ENCODE results near the gene COPZ2. TPM values are rescaled to one million over a fixed set of nuclear protein-coding genes. Genes with fewer than 3 reads are reported as not detected.
"Not testable (repeated sequence)": the region's sequence is repeated elsewhere in the genome, so short reads cannot be mapped to it uniquely, and the experiment has no call there.

The COPZ2 gene
- total RNA-seq, 1 donor from 2014 or later, result 64.4 TPM

DNA sequence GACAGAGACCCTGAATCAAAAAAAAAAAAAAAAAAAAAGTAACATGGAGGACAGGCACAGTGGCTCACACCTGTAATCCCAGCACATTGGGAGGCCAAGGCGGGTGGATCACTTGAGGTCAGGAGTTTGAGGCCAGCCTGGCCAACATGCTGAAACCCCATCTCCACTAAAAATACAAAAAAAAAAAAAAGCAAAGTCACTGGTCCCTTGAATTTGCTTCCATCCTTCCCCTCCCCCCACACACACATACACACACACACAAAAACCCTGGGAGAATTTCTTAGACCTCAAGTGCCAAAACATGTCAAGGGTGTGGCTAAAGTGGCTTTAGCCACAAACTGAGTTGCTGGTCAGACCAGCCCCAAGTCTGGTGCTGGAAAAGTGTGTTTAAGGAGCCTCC is 49.2 kb downstream of the COPZ2 start:
- not testable (repeated sequence) for DNase-seq (ENCODE audit: low spot score)

DNA sequence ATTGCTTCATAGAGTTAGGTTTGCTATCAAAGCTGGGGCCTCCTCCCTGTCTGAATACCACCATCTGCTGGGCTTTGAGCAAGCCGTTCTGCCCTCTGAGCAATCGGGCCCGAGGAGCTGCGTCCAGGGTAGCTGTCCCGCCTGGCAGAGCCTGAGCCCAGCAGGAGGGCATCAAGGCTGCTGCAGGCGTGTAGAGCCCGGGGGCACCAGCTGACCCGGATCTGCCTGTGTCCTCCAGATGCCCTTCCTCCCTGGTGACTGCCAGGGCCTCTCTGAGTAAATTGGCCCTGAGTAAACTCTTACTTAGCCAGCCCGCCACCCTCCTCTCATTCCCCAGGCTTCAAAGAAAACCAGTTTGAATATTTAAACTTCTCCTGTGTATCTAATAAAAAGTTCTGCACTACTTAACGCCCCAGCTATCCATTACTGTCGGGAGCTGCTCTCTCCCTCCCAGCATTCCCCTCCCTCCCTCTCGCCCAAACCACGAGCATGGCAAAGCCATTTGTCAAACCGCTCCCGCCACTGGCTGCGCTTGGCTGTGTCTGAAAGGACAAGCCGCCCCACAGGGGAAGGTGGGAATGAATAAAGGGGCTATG is 50.3 kb downstream of the COPZ2 start:
- no peak for DNase-seq (ENCODE audit: low spot score)

DNA sequence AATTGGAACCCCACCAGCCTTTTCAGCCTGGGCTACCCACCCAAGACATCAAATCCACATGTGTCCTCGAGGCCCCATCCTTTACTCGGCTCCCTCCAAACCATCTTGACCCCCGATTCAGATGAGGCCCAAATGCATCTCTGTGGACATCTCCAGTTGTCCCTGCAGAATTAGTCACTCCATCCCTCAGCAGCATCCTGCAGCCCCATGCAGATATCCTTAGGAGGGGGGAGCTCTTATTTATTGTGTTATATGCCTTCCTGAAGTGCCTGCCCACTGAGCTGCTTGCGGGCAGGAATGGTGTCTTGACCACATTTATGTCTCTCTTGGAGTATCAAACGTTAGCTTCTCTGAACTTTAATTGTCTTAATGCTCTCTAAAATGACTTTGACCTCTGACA is 51.1 kb downstream of the COPZ2 start:
- DNase-seq (ENCODE audit: low spot score), result no peak

DNA sequence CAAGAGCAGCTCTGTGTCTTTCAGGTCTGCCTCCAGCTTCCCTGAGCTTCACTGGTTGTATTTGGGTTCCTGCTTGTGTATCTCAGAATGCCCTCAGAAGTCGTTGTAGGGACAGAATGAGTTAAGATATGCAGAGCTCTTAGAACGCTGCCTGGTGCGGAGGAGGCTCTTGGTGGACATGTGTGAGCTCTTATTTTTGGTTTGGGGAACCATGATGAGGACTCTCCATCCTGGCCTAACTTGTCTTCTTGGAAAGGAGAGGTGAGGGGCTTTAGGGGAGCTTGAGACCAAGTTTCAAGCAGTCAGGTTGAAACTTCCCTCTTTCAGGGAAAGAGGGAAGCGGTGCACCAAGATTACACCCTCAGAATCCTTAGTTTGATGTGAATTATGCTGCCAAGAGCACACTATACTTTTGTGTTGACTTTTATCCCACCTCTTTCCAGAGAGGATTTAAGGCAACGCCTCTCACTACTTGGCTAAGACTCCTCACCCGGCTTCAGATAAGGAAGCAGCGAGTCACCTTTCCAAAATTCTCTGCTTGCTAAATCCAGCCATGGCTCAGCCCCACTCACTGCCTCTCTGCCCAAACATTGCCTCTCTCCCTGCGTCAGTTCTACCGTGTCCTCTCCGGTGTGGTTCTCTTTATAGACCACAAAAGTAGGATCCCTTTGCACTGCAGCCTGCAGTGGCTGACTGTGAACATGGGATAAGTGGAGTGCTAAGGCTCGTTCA is 53.9 kb downstream of the COPZ2 start:
- DNase-seq (ENCODE audit: low spot score), result no peak

DNA sequence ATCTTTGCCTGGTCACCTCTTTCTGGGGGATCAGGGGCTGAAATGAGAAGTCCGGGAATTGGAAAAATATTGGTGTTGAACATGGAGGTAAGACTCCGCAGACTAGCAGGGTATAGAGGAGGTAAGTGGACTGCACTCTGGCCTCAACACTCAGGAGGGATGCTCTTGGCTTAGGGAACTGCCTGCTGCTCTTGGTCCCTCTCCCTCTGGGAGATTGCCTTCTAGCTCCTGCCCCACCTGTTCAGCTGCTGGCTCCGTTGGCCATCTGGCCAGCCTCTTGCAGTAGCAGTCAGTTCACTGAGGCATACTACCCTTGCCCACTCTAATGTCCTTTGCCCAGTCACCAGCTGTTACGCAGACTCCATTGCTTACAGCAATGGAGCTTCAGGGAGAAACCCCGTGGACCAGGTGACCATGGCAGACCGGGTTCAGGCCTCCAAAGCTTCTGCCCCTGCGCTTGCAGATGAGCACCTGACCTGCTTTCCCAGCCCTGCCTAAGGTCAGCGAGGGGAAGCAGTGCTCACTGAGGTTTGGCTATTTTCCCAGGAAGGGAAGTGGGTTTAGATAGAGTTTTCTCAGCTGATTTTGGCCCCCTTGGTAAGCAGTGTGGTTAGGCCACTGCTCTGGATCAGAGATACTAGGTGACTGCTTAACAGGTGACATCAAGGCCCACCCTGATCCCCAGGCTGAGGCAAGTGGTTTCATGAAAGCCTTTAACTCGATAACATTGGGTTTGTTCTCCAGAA is 54.8 kb downstream of the COPZ2 start:
- no peak for DNase-seq (ENCODE audit: low spot score)

DNA sequence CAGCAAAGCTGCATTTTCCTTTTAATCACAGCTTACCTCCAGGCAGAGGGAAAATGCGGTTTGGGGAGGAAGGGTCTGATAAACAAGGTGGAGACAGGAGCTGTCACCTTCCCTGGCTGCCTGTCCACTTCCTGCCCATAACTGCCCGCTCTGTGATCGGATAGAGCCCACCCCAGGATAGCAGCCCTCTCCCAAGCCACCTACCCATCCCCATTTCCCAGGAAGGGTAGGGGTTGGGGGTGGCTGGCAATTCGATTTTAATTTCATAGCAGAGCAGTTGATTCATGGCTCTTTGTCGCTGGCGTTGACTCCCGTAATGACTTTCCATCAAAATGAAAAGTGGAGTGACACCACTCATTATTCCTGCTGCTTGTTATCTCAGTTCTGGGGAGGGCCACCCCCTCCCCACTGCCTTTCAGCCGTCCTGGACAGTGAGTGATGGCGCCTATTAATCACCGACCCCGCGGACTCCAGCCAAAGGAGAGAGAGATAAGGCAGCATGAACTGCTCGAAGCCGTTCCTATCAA is 55.4 kb downstream of the COPZ2 start:
- DNase-seq (ENCODE audit: low spot score), result no peak

DNA sequence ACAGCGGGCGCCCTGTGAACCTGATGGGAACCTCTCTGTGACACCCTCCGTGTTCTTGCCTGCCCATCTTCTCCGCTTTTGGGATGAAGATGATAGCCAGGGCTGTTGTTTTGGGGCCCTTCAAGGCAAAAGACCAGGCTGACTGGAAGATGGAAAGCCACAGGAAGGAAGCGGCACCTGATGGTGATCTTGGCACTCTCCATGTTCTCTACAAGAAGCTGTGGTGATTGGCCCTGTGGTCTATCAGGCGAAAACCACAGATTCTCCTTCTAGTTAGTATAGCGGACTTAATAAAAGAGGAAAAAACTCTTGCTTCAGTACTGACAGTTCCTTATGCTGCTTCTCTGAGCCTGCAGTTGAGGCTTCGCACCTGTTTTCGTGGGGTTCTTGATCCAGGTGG is 56.1 kb downstream of the COPZ2 start:
- no peak for DNase-seq (ENCODE audit: low spot score)

DNA sequence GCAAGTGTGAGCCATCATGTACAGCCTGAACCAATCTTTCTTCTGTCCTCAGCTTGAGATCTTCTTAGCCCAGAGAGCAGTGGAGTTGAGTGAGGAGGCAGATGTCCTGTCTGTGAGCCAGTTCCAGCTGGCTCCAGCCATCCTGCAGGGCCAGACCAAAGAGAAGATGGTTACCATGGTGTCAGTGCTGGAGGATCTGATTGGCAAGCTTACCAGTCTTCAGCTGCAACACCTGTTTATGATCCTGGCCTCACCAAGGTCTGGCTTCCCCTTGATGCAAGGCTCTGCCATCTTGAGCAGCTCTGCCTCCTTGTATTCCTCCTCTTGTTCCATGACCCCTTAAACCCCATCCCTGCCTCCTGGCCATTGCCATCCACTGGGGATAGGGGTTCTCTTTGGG is 57.1 kb downstream of the COPZ2 start:
- DNase-seq (ENCODE audit: low spot score), result no peak

DNA sequence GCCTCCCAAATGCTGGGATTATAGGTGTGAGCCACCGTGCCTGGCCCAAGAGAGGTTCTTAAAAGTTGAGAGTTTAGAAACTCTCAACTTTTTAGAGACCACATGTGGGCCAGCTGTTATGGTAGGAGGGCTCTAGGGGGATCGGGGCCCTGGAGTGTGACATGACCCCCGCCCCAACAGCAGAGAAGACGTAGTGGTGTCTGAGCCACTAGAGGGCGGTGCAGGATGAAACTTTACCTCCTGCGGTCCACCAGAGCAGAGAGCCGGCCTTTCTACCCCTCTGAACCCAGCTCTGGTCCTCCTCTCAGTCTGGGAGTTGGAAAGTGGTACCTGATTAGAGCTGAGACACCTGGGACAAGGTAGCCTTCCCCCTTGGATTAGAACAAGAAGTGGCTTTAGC is 59.3 kb downstream of the COPZ2 start:
- DNase-seq (ENCODE audit: low spot score), result no peak

Small RNAs within 50 kb of the gene (microRNA-seq; reads per million reads assigned to microRNA genes)
- 563 reads per million, percentile 71 among the genes with 10 or more reads in this experiment for gene MIR152 (ENCODE audit: borderline number of aligned reads)

Other genes with a start within 250 kb of the COPZ2 start
- gene OSBPL7, start 216.0 kb downstream of the COPZ2 start, total RNA-seq, result 5.1 TPM
- gene MRPL10, start 206.3 kb downstream of the COPZ2 start, total RNA-seq, result 33.5 TPM
- gene LRRC46, start 206.1 kb downstream of the COPZ2 start, total RNA-seq, result not detected
- gene SCRN2, start 196.5 kb downstream of the COPZ2 start, total RNA-seq, result 70.6 TPM
- 1.9 TPM for gene SP6, start 186.6 kb downstream of the COPZ2 start, total RNA-seq
- 12.7 TPM for gene SP2, start 141.6 kb downstream of the COPZ2 start, total RNA-seq
- 28.2 TPM for gene PNPO, start 96.2 kb downstream of the COPZ2 start, total RNA-seq
- not detected for gene PRR15L, start 79.9 kb downstream of the COPZ2 start, total RNA-seq
- gene CDK5RAP3, start 66.7 kb downstream of the COPZ2 start, total RNA-seq, result 105 TPM
- 171 TPM for gene NFE2L1, start 10.6 kb upstream of the COPZ2 start, total RNA-seq
- gene CBX1, start 63.7 kb upstream of the COPZ2 start, total RNA-seq, result 34.0 TPM
- 20.7 TPM for gene SNX11, start 70.0 kb upstream of the COPZ2 start, total RNA-seq